Naive thymus-derived CD4-positive, alpha-beta T cell (primary cell): ENCODE measurements around the gene TMEM240. TPM values are rescaled to one million over a fixed set of nuclear protein-coding genes. Genes with fewer than 3 reads are reported as not detected.
"Not testable (repeated sequence)": the region's sequence is repeated elsewhere in the genome, so short reads cannot be mapped to it uniquely, and the experiment has no call there.

Experiments used
- ATAC-seq: fragments of 150-1000 bp; cut with Tn5 transposase; 2 replicates; pipeline ENCODE4 v1.10.0; 2021; ENCODE audit warnings: mild to moderate bottlenecking, moderate library complexity
- CTCF ChIA-PET: fragments of 350-600 bp; sonication (Branson Sonifier 250); formaldehyde crosslinking; loops from one replicate; lab custom pipeline; 2021; ENCODE audit warnings: antibody characterized with exemption; lab: Charles Lee
- POLR2A ChIA-PET: fragments of 350-600 bp; sonication (Branson Sonifier 250); formaldehyde crosslinking; loops from one replicate; lab custom pipeline; 2021; ENCODE audit warnings: antibody characterized with exemption, inconsistent platforms; lab: Charles Lee
- DNase-seq, 9 donors: peaks; one replicate each; pipeline versions ENCODE4 v3.0.0 to v3.0.0-alpha.2; 2020 to 2022; ENCODE audit warnings: mixed read lengths in 1 of 9
- H3K27ac ChIP-seq: one replicate; pipeline ENCODE4 v1.7.0; 2013; ENCODE audit warnings: mild to moderate bottlenecking, low read depth, low read length, moderate library complexity
- H3K27me3 ChIP-seq, 2 donors: one replicate each; pipeline ENCODE4 v1.7.0; 2013; ENCODE audit warnings: low read length in 2 of 2, mild to moderate bottlenecking in 2 of 2, moderate library complexity in 2 of 2; ENCODE audit not compliant: control insufficient read depth in 2 of 2, insufficient read depth in 2 of 2
- H3K36me3 ChIP-seq, 3 experiments: 1 replicate in 2 of 3; 2 replicates in 1 of 3; pipeline ENCODE4 v1.7.0; 2013; ENCODE audit warnings: low read length in 3 of 3, mild to moderate bottlenecking in 3 of 3, moderate library complexity in 1 of 3; ENCODE audit not compliant: insufficient read depth in 3 of 3, control insufficient read depth in 2 of 3
- H3K4me1 ChIP-seq, 2 donors: one replicate each; pipeline ENCODE4 v1.7.0; 2013; ENCODE audit warnings: low read length in 2 of 2, mild to moderate bottlenecking in 2 of 2, moderate library complexity in 1 of 2; ENCODE audit not compliant: control insufficient read depth in 2 of 2, insufficient read depth in 2 of 2
- H3K4me3 ChIP-seq: 2 replicates; pipeline ENCODE4 v1.7.0; 2013; ENCODE audit warnings: mild to moderate bottlenecking, low read length
- H3K9me3 ChIP-seq, 3 experiments: 1 replicate in 2 of 3; 2 replicates in 1 of 3; pipeline ENCODE4 v1.7.0; 2013; ENCODE audit warnings: low read length in 3 of 3; ENCODE audit not compliant: control insufficient read depth in 2 of 3
- H3K27ac Mint-ChIP-seq, 9 donors: one replicate each; pipeline ENCODE4 v1.8.0; 2020 to 2022; ENCODE audit warnings: mixed read lengths in 9 of 9, mild to moderate bottlenecking in 8 of 9, moderate library complexity in 5 of 9, inconsistent platforms in 2 of 9
- H3K27me3 Mint-ChIP-seq, 5 donors: one replicate each; pipeline ENCODE4 v1.8.0; 2021 to 2022; ENCODE audit warnings: mixed read lengths in 5 of 5, mild to moderate bottlenecking in 1 of 5
- H3K36me3 Mint-ChIP-seq, 5 donors: one replicate each; pipeline ENCODE4 v1.8.0; 2020 to 2022; ENCODE audit warnings: mixed read lengths in 5 of 5, mild to moderate bottlenecking in 3 of 5, inconsistent platforms in 1 of 5
- H3K4me1 Mint-ChIP-seq, 7 donors: one replicate each; pipeline ENCODE4 v1.8.0; 2020 to 2022; ENCODE audit warnings: mixed read lengths in 7 of 7, mild to moderate bottlenecking in 3 of 7, inconsistent platforms in 1 of 7
- H3K4me3 Mint-ChIP-seq, 10 donors: one replicate each; pipeline ENCODE4 v1.8.0; 2020 to 2022; ENCODE audit warnings: mild to moderate bottlenecking in 10 of 10, mixed read lengths in 10 of 10, moderate library complexity in 6 of 10, inconsistent platforms in 2 of 10
- H3K9me3 Mint-ChIP-seq, 11 donors: one replicate each; pipeline ENCODE4 v1.8.0; 2020 to 2022; ENCODE audit warnings: mixed read lengths in 11 of 11, mild to moderate bottlenecking in 4 of 11, inconsistent platforms in 1 of 11, moderate library complexity in 1 of 11
- intact Hi-C, 2 donors: fragments of 100-400 bp; cut with micrococcal nuclease; formaldehyde crosslinking; loops; one replicate each; pipeline ENCODE4 v1.15.1; 2023
- polyA plus RNA-seq, 2 donors: library from polyadenylated mRNA; unstranded; fragments of 300-500 nt; fragmentation: Illumina TruSeq; gene quantifications; one replicate each; pipeline ENCODE4 v1.2.3, GENCODE V29; 2021
- total RNA-seq, 6 experiments: library from RNA in 5 of 6; stranded (reverse) in 5 of 6; gene quantifications; 1 replicate in 5 of 6; 2 replicates in 1 of 6; pipeline ENCODE4 v1.2.3 and lab custom pipeline; 2021 to 2026

TMEM240 gene
- total and polyA plus RNA-seq, 7 experiments from 2014 or later: 0.66 to 2.8 (median 1.1) TPM; not detected in 2

DNA sequence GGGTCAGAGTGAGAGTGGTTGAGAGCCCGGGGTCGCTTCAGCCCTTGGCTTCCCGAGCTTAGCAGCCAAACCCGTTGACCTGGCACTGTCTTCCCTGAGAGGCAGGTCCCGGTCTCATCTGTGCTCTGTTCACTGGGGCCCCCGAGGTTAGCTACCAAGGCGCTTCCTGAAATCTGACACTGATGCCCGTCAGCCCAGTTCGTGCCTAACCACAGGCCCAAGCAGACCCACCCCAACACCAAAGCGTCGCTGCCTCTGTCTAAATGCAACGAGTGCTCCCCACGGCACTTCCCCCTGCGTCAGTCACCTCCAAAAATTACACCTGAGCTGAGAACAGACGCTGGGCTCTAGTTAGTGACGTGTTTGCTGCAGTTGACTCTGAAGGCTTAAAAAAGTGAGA is 26.0 kb downstream of the TMEM240 start:
- H3K4me1 ChIP-seq, CTCF ChIA-PET, POLR2A ChIA-PET, H3K27me3 Mint-ChIP-seq, H3K27ac Mint-ChIP-seq, H3K27ac ChIP-seq, H3K9me3 Mint-ChIP-seq, H3K27me3 ChIP-seq, ATAC-seq, DNase-seq, H3K9me3 ChIP-seq, H3K4me3 ChIP-seq: not testable (repeated sequence)
- peaks cover 0 to 19% (median 0%) of the 10 kb centered on the region in 3 experiments for H3K36me3 ChIP-seq
- peak overlapping the region in 1 of 10 donors; percentile 47 for H3K4me3 Mint-ChIP-seq
- intact Hi-C loops: loop anchor here in 1 of 2 donors (5.0 kb wide), 1 partner anchor 207 kb away; the partner anchor contains the start of genes ACAP3 and PUSL1
- H3K36me3 Mint-ChIP-seq: peaks cover 0 to 11% (median 0%) of the 10 kb centered on the region in 5 donors
- peaks cover 6 to 21% (median 14%) of the 10 kb centered on the region in 7 donors for H3K4me1 Mint-ChIP-seq

DNA sequence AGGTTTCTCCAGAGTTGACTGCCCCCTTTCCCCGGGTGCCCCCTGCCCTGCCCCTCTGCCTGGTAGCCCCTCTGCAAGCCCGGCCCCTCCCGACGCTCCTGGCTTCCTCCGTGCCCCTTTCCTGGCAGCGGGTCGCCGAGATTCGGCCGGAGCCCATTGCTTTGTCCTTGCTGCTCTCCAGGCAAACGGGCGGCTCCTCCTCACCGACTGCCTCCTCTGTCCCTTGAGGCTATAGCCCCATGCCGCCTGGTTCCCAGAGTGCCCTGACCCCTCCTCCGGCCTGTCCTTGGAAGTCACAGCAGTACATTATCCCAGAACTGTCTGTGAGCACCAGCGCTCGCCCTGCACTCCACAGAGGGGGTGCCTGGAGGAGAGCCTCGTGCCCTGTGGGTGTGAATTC is 26.7 kb downstream of the TMEM240 start:
- H3K27ac ChIP-seq, ATAC-seq, H3K4me3 ChIP-seq, H3K4me1 ChIP-seq, DNase-seq, H3K9me3 ChIP-seq, CTCF ChIA-PET, POLR2A ChIA-PET, H3K27me3 ChIP-seq, H3K9me3 Mint-ChIP-seq, H3K27me3 Mint-ChIP-seq: not testable (repeated sequence)
- Mint-ChIP-seq H3K27ac (peak overlapping the region in 2 of 9 donors; percentile 45 to 71), H3K4me1 (peaks cover 6 to 21% (median 14%) of the 10 kb centered on the region in 7 donors), H3K4me3 (peak overlapping the region in 9 of 10 donors; percentile 56 to 78 (median 63)), H3K36me3 (peaks cover 0 to 10% (median 0%) of the 10 kb centered on the region in 5 donors)
- intact Hi-C loops: loop anchor here (2.0 to 5.0 kb wide), 5 partner anchors 43 to 206 kb away; partner anchors contain the start of genes ACAP3 (in 1 of the 2), ATAD3B (in 1 of the 2), MIB2 (in 1 of the 2) and PUSL1 (in 1 of the 2)
- H3K36me3 ChIP-seq: peaks cover 0 to 18% (median 0%) of the 10 kb centered on the region in 3 experiments

DNA sequence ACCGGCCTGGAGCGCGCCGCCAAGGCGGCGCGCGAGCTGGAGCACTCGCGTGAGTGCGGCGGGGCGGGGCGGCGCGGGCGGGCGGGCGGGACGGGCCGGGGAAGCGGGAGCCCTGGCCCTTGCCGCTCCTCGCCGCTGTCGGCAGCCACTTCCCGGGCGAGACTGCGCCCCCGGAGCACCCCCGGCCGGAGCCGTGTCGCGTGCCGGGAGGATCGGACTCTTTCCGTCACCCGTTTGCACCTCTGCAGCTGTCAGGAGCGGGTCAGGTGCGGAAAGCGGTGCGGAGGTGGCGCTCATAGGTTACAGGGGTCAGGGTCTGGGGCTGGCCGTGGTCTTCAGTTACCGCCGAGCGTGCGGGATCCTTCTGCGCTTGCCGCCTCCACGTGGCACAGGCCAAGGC is 28.0 kb downstream of the TMEM240 start:
- Mint-ChIP-seq H3K4me1 (peaks cover 6 to 21% (median 14%) of the 10 kb centered on the region in 7 donors), H3K4me3 (peak overlapping the region; percentile 48 to 90 (median 69)), H3K27ac (peak overlapping the region in 2 of 9 donors; percentile 58 to 85)
- H3K4me1 ChIP-seq, H3K9me3 Mint-ChIP-seq, H3K36me3 ChIP-seq, H3K9me3 ChIP-seq, H3K4me3 ChIP-seq, H3K36me3 Mint-ChIP-seq, POLR2A ChIA-PET, H3K27me3 Mint-ChIP-seq, H3K27me3 ChIP-seq, CTCF ChIA-PET: not testable (repeated sequence)
- ATAC-seq (peak; percentile 21), DNase-seq (peak in 5 of 9 donors; percentile 19 to 51 (median 23))
- intact Hi-C loops: loop anchor here (1.0 to 5.0 kb wide), 8 partner anchors 42 to 205 kb away; partner anchors contain the start of genes SSU72 (in 2 of the 2), ACAP3 (in 1 of the 2), ATAD3B (in 1 of the 2) and CCNL2 (in 1 of the 2)
- H3K27ac ChIP-seq: peak overlapping the region; percentile 85

DNA sequence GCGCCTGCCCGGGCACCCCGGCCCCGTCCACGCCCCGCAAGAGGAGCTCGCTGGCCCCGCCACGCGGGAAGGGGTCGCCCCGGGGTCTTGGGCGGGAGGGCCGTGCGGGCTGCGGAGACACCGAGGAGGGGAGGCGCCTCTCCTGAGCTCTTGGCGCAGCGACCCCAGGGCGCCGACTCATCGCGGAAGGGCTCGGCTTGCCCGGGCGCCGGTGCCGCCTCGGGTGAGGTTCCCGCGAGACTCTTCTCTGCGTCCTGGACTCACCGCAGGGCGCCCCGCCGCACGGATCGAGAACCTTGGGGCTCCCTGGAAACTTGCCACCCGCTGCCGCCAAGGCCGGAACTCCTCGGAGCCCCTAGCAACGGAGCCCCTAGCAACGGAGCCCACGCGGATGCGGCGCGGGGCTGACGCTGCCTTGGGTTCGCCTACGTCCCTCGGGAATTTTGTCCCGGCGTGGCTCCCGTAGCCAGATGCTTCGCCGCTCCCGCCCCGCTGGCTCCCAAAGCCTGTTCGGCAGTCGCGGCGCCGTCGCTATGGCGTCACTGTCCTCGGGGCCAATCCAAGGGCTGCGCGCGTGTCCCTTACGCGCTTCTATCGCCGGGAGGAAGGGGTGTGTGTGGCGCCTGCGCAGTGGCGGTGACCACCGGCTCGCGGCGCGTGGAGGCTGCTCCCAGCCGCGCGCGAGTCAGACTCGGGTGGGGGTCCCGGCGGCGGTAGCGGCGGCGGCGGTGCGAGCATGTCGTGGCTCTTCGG is 28.7 kb downstream of the TMEM240 start, which contains the start of gene ATAD3A:
TSS of gene ATAD3A (plus strand) at position 630 of the 753 bp plus-strand sequence. CDS start at position 737, 107 bp downstream.
- Mint-ChIP-seq H3K4me1 (peaks cover 6 to 21% (median 14%) of the 10 kb centered on the region in 7 donors), H3K4me3 (peak within 1 kb of the TSS; percentile 82 to 94 (median 90)), H3K9me3 (no peaks in the 10 kb centered on the region), H3K36me3 (peaks cover 0 to 1% (median 0%) of the 10 kb centered on the region in 5 donors), H3K27ac (peak within 1 kb of the TSS; percentile 81 to 96 (median 92)), H3K27me3 (no peaks in the 10 kb centered on the region)
- H3K27me3 ChIP-seq: no peaks in the 10 kb centered on the region
- H3K27ac ChIP-seq: peak within 1 kb of the TSS; percentile 85
- peaks cover 0 to 4% (median 0%) of the 10 kb centered on the region in 3 experiments for H3K36me3 ChIP-seq
- peak; percentile 96 for ATAC-seq
- peaks cover 4 to 5% of the 10 kb centered on the region in 2 donors for H3K4me1 ChIP-seq
- intact Hi-C loops: loop anchor here (1.0 to 5.0 kb wide), 10 partner anchors 40 to 204 kb away; partner anchors contain the start of genes ATAD3B (in 2 of the 2), MRPL20 (in 2 of the 2), SSU72 (in 2 of the 2) and ACAP3 (in 1 of the 2)
- POLR2A ChIA-PET: interaction anchor here (0.6 to 1.0 kb wide), 2 partner anchors 24 to 102 kb away, joined by 3 read pairs; no protein-coding TSS in a partner anchor
- H3K4me3 ChIP-seq: peak within 1 kb of the TSS; percentile 98
- DNase-seq: peak; percentile 84 to 96 (median 94)
- CTCF ChIA-PET: no interaction called here
- H3K9me3 ChIP-seq: no peaks in the 10 kb centered on the region

DNA sequence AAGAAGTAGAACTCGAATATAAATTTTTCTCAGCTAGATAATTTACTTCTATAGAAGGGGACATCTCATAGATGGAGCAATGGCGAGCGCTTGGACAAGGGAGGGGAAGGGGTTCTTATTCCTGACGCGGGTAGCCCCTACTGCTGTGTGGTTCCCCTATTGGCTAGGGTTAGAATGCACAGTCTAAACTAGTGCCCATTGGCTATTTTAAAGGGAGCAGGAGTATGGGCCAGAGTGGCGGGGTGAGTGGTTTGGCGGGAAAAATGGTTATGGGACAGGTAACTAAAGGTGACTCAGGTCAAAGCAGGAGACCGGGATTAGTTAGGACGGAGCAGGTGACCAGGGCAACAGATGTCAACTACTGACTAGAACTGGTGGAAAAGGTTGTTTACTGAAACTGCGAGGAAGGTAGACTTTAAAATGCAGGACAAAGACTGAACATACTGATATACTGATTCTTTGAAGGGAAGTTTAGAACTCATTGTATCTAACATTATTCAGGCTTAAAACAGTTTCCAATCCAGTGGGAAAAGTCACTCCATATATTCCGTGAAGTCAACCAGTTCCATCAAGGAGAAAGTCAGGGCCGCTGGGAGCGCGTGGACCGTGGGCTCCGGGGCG is 29.4 kb downstream of the TMEM240 start:
- ATAC-seq (no peak), DNase-seq (no peak)
- Mint-ChIP-seq H3K9me3 (no peaks in the 10 kb centered on the region), H3K4me1 (peaks cover 6 to 21% (median 14%) of the 10 kb centered on the region in 7 donors), H3K27me3 (no peaks in the 10 kb centered on the region), H3K4me3 (peak overlapping the region; percentile 82 to 94 (median 89)), H3K27ac (peak overlapping the region; percentile 81 to 96 (median 90)), H3K36me3 (peaks cover 0 to 1% (median 0%) of the 10 kb centered on the region in 5 donors)
- Histone ChIP-seq H3K27me3 (no peaks in the 10 kb centered on the region), H3K36me3 (peaks cover 0 to 3% (median 0%) of the 10 kb centered on the region in 3 experiments), H3K4me3 (peak overlapping the region; percentile 98), H3K27ac (peak overlapping the region; percentile 85), H3K9me3 (no peaks in the 10 kb centered on the region), H3K4me1 (peaks cover 4 to 5% of the 10 kb centered on the region in 2 donors)
- ChIA-PET CTCF (interaction anchor here (0.7 kb wide), 1 partner anchor 110 kb away, joined by 5 read pairs; no protein-coding TSS in a partner anchor), POLR2A (interaction anchor here (0.6 to 1.0 kb wide), 2 partner anchors 23 to 103 kb away, joined by 3 read pairs; no protein-coding TSS in a partner anchor)
- intact Hi-C loops: loop anchor here (1.0 to 5.0 kb wide), 3 partner anchors 40 to 204 kb away; partner anchors contain the start of genes ACAP3 (in 1 of the 2), ATAD3B (in 1 of the 2), MRPL20 (in 1 of the 2) and PUSL1 (in 1 of the 2)

DNA sequence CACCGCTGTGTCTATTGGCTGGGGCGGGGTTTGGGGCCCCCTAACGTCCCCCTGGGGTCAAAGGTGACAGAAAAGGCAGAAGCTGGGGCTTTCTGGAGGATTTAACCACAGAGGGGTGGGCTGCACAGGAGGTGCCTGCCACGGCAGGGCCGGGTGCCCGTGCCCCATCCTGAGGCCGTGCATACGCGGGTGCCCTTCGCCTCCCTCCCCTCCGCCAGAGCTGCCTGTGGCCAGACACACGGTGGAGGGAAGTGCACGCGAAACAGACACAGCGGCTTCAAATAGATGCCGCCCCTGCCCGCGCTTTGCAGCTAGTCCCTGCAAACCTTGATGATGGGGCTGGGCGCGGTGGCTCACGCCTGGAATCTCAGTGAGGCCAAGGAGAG is 31.0 kb downstream of the TMEM240 start:
- DNase-seq, H3K4me3 Mint-ChIP-seq, H3K27me3 Mint-ChIP-seq, H3K27me3 ChIP-seq, H3K27ac Mint-ChIP-seq, H3K36me3 ChIP-seq, ATAC-seq, H3K4me3 ChIP-seq, H3K36me3 Mint-ChIP-seq, intact Hi-C loops, H3K27ac ChIP-seq, H3K4me1 ChIP-seq, H3K9me3 ChIP-seq, CTCF ChIA-PET, H3K9me3 Mint-ChIP-seq, POLR2A ChIA-PET: not testable (repeated sequence)
- H3K4me1 Mint-ChIP-seq: peaks cover 14 to 27% (median 23%) of the 10 kb centered on the region in 7 donors
